ENCODE data around the gene FLNB. TPM values are rescaled to one million over a fixed set of nuclear protein-coding genes. Genes with fewer than 3 reads are reported as not detected.

Gene FLNB
- total RNA-seq, 4 donors from 2014 or later, result 116 to 533 (median 439) TPM

DNA sequence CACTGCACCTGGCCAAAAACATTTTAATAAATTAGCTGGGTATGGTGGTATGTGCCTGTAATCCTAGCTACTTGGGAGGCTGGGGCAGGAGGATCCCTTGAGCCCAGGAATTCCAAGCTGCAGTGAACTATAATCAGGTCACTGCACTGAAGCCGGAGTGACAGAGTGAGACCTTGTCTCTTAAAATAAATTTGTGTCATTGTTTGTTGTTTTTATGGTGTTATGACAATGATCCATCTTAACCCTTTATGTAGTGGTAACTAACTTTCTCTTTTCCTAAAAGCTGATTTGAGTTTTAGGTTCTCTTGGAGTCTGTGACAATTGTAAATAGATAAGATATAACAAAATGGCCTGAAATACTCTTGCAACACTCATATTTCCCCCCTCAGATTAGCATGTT lies 20.7 kb downstream of the FLNB start:
- Histone ChIP-seq H3K9me3 (no peaks in the 10 kb centered on the region), H3K36me3 (no peaks in the 10 kb centered on the region), H3K27me3 (no peaks in the 10 kb centered on the region), H3K4me3 (no peak overlapping the region), H3K27ac (no peak overlapping the region), H3K4me1 (peaks cover 0 to 13% (median 0%) of the 10 kb centered on the region in 4 donors)
- DNase-seq, result no peak
- TF ChIP-seq POLR2A (IDR thresholded peaks at IDR 0.05), result no peak
- TF ChIP-seq, protein P1, sequence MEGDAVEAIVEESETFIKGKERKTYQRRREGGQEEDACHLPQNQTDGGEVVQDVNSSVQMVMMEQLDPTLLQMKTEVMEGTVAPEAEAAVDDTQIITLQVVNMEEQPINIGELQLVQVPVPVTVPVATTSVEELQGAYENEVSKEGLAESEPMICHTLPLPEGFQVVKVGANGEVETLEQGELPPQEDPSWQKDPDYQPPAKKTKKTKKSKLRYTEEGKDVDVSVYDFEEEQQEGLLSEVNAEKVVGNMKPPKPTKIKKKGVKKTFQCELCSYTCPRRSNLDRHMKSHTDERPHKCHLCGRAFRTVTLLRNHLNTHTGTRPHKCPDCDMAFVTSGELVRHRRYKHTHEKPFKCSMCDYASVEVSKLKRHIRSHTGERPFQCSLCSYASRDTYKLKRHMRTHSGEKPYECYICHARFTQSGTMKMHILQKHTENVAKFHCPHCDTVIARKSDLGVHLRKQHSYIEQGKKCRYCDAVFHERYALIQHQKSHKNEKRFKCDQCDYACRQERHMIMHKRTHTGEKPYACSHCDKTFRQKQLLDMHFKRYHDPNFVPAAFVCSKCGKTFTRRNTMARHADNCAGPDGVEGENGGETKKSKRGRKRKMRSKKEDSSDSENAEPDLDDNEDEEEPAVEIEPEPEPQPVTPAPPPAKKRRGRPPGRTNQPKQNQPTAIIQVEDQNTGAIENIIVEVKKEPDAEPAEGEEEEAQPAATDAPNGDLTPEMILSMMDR (IDR thresholded peaks at IDR 0.05), result no peak

DNA sequence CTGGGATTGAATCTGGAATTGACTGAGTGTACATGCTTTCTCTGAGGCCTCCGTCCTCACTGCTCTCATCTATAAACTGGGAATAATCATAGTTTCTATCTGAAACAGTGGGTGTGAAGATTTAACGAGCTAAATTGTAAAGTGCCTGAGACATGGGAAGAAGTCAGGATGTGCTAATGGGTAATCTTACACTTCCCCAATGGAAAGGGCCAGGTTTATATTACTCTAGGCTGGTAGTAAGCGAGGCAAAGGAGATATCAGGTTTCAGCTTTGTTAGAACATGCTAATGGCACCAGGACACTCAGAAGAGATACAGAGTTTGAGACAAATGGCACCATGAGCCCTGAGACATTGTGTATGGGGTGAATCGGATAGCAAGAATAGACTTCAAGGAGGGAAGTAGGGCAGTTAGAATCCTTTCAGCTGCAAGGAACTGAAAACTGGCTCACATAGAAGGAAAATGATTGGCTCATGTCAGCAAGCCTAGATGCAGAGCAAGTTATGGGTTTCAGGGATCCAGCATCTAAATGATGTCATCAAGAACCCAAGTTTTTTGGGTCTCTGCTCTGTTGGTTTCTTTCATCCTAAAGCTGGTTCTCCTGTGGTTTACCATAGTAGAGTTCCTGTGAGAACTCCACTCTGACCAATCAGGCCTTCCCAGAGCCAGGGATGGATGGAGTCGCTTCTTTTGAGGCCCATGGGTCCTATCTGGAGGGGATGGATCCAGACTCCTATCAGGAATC lies 21.8 kb downstream of the FLNB start:
- Histone ChIP-seq H3K27me3 (no peaks in the 10 kb centered on the region), H3K4me1 (peaks cover 0 to 21% (median 6%) of the 10 kb centered on the region in 4 donors), H3K9me3 (no peaks in the 10 kb centered on the region), H3K36me3 (no peaks in the 10 kb centered on the region), H3K4me3 (no peak overlapping the region), H3K27ac (no peak overlapping the region)
- DNase-seq, result no peak
- TF ChIP-seq, protein P1 (IDR thresholded peaks at IDR 0.05), result no peak
- TF ChIP-seq POLR2A (IDR thresholded peaks at IDR 0.05), result no peak

DNA sequence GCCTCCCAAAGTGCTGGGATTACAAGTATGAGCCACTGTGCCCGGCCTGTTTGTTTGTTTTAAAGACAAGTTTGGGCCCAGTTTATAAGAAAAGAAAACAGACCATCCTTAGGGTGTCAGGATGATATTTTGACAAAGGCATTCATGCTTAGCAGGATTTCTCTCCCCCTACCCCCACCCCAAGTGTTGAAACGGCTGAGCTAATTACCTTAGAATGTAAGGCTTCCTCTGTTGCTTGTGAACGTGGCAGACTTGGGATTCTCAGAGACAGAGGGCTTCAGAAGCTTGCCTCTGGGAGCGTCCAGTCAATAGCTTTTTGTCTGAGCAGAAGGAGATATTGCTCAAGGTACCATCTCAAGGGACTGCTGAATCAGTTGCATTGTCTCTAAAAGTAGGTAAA lies 24.0 kb downstream of the FLNB start:
- H3K4me3 ChIP-seq, result no peak overlapping the region
- no peak for DNase-seq

DNA sequence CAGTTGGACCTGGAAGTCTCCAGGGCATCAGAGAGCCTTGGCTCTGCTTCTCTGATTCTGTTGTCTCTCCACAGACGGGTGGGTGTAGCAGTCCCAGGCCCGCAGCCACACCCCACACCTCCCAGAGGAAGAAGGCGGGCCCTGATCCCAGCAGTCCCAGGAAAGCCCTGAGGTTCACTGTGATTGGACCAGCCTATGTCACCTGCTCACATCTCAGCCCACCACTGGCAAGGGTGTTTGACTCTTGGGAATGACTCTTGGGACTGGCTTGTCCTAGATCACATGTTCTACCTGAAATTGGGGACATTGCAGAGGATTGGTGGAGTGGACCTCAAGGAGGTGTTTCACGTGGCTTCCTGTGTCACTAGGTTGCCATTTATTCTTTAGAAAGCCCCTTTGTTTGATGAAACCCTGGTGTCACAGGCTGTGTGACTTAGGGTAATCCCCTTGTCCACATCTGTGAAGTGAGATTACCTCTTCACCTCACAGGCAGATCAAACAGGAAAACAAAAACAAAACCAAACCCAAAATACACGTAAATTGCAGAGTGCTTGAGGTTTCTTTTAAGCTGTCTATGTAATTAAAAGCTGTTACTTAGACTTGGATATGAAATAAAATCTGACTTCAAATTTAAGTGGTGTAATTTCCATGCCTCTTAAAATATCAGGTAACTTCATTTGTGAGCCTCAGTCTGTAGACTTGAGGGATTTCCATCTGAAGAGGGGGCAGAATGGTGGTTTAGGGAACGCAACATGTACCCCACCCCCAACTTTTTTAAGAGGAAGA lies 26.7 kb downstream of the FLNB start:
- DNase-seq, result no peak
- Histone ChIP-seq H3K36me3 (no peaks in the 10 kb centered on the region), H3K27ac (peak overlapping the region in 2 of 4 donors; percentile 16 to 24), H3K4me3 (no peak overlapping the region), H3K4me1 (peaks cover 3 to 36% (median 9%) of the 10 kb centered on the region in 4 donors), H3K9me3 (no peaks in the 10 kb centered on the region), H3K27me3 (no peaks in the 10 kb centered on the region)
- no peak for TF ChIP-seq POLR2A (IDR thresholded peaks at IDR 0.05)
- TF ChIP-seq, protein P1 (IDR thresholded peaks at IDR 0.05), result no peak

More for the DNA sequence above, 24.0 kb downstream of the FLNB start:
- no peak for TF ChIP-seq POLR2A (IDR thresholded peaks at IDR 0.05)
- TF ChIP-seq, protein P1 (IDR thresholded peaks at IDR 0.05), result no peak
- no peaks in the 10 kb centered on the region for H3K36me3 ChIP-seq
- H3K4me1 ChIP-seq, result peaks cover 0 to 17% (median 9%) of the 10 kb centered on the region in 4 donors
- no peaks in the 10 kb centered on the region for H3K27me3 ChIP-seq
- no peak overlapping the region for H3K27ac ChIP-seq
- H3K9me3 ChIP-seq, result no peaks in the 10 kb centered on the region

DNA sequence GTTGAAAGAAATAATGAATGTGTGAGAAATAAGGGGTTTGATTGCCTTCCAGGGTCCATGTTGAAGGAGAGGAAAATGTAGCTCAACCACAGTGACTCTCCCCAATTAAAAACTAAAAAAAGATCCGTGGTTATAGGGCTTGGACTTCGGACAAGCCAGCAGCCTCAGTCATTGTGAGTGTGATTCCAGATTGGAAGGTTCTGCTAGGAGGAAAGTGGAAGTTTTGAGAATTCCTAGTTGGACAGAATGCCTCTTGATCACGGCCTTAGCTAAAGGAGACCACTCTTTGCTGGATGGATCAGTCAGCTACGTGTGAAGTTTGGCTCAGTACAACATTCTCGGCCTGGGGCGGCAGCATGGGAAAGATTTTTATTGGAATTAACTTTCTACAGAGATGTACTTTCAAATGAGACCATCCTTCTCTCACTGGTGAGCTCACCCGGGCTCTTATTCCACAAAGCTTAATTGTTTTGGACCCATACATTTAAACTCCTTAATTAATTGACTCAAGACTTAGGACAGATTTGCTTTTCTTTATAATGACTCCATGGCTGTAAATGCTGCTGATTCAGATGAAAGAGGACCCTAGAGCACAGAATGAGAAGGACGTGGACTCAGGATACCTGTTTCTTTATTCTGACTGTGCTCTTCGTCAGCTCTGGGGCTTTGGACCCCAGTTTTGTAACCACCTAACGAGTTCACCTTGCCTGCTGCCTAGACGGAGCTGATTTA lies 27.5 kb downstream of the FLNB start:
- H3K4me3 ChIP-seq, result no peak overlapping the region
- peaks cover 4 to 43% (median 9%) of the 10 kb centered on the region in 4 donors for H3K4me1 ChIP-seq
- no peaks in the 10 kb centered on the region for H3K36me3 ChIP-seq
- no peaks in the 10 kb centered on the region for H3K9me3 ChIP-seq
- no peak for DNase-seq
- no peaks in the 10 kb centered on the region for H3K27me3 ChIP-seq
- TF ChIP-seq POLR2A (IDR thresholded peaks at IDR 0.05), result no peak
- H3K27ac ChIP-seq, result peak overlapping the region in 2 of 4 donors; percentile 4 to 24

Data from Peyer's patch (tissue), 4 donors.